Measurements from ENCODE around the gene KRIT1.

GRCh38 chr7:92206672-92207071 lies 39.0 kb downstream of the KRIT1 start:
- TF ChIP-seq POLR2A (IDR thresholded peaks at IDR 0.05) (no peak), CTCF (IDR thresholded peaks at IDR 0.05) (no peak), POLR2AphosphoS5 (IDR thresholded peaks at IDR 0.05) (no peak)

Data from prostate gland (tissue), 2 donors.